Activated CD4-positive, CD25-positive, alpha-beta regulatory T cell treated with anti-CD3 and anti-CD28 coated beads, Interleukin-2, amount 50 U/mL, for 72 hours (primary cell): ENCODE measurements around the gene TUBG1.
"Not testable (repeated sequence)": the region's sequence is repeated elsewhere in the genome, so short reads cannot be mapped to it uniquely, and the experiment has no call there.

Source experiments
- DNase-seq: peaks from one replicate; pipeline ENCODE4 v3.0.0; 2021

The TUBG1 gene

GRCh38 chr17:42579794-42580551, 29.5 kb upstream of the TUBG1 start:
- no peak for DNase-seq

GRCh38 chr17:42581744-42582270, 27.7 kb upstream of the TUBG1 start:
- DNase-seq = no peak

- DNase-seq = no peak
Observed at GRCh38 chr17:42584880-42585279, 24.6 kb upstream of the TUBG1 start.

GRCh38 chr17:42585353-42585752, 24.1 kb upstream of the TUBG1 start:
- no peak for DNase-seq

GRCh38 chr17:42586514-42587230, 22.8 kb upstream of the TUBG1 start:
- DNase-seq = no peak

- no peak for DNase-seq
Observed at GRCh38 chr17:42590886-42591285, 18.6 kb upstream of the TUBG1 start.

- DNase-seq = no peak
Observed at GRCh38 chr17:42591411-42591810, 18.1 kb upstream of the TUBG1 start.

GRCh38 chr17:42596386-42596785, 13.1 kb upstream of the TUBG1 start:
- DNase-seq = no peak

GRCh38 chr17:42598905-42599304, 10.6 kb upstream of the TUBG1 start:
- no peak for DNase-seq

GRCh38 chr17:42603318-42603717, 6.2 kb upstream of the TUBG1 start:
- DNase-seq = no peak

- DNase-seq = no peak
Observed at GRCh38 chr17:42607769-42608168, 1.7 kb upstream of the TUBG1 start.

GRCh38 chr17:42608305-42609181, 940 bp upstream of the TUBG1 start:
- DNase-seq = no peak

GRCh38 chr17:42609814-42610801, 625 bp downstream of the TUBG1 start:
- DNase-seq = not testable (repeated sequence)

- DNase-seq = no peak
Observed at GRCh38 chr17:42612013-42612412, 2.5 kb downstream of the TUBG1 start.

- DNase-seq = no peak
Observed at GRCh38 chr17:42613699-42614295, 4.3 kb downstream of the TUBG1 start.

- no peak for DNase-seq
Observed at GRCh38 chr17:42617956-42618431, 8.5 kb downstream of the TUBG1 start.

- DNase-seq = no peak
Observed at GRCh38 chr17:42618442-42619150, 9.1 kb downstream of the TUBG1 start.

- not testable (repeated sequence) for DNase-seq
Observed at GRCh38 chr17:42621987-42622386, 12.5 kb downstream of the TUBG1 start.

GRCh38 chr17:42623271-42623670, 13.8 kb downstream of the TUBG1 start:
- DNase-seq = no peak

GRCh38 chr17:42623732-42624596, 14.5 kb downstream of the TUBG1 start:
- no peak for DNase-seq
